ENCODE data around the gene MAB21L3. TPM values are rescaled to one million over a fixed set of nuclear protein-coding genes. Genes with fewer than 3 reads are reported as not detected.

MAB21L3 gene
- total RNA-seq, 2 donors from 2014 or later, result not detected

- no peaks in the 10 kb centered on the region for H3K36me3 Mint-ChIP-seq
- no peaks in the 10 kb centered on the region for H3K9me3 Mint-ChIP-seq
- peak overlapping the region; percentile 59 for H3K4me3 Mint-ChIP-seq
- DNase-seq (ENCODE audit: low spot score) (peak; percentile 83), ATAC-seq (peak; percentile 94 to 96)
- peaks cover 8 to 12% of the 10 kb centered on the region in 2 donors for H3K4me1 Mint-ChIP-seq (ENCODE audit: low read depth in 2 of 2)
- no peaks in the 10 kb centered on the region for H3K27me3 Mint-ChIP-seq
- H3K27ac Mint-ChIP-seq, result peak overlapping the region; percentile 27 to 72
Observed at GRCh38 chr1:116168277-116169032, 57.3 kb downstream of the MAB21L3 start.

GRCh38 chr1:116169898-116170297, 58.7 kb downstream of the MAB21L3 start:
- no peak for DNase-seq (ENCODE audit: low spot score)
- Mint-ChIP-seq H3K27ac (no peak overlapping the region), H3K36me3 (no peaks in the 10 kb centered on the region), H3K4me1 (ENCODE audit: low read depth in 2 of 2) (peaks cover 8 to 12% of the 10 kb centered on the region in 2 donors), H3K4me3 (no peak overlapping the region), H3K27me3 (no peaks in the 10 kb centered on the region), H3K9me3 (no peaks in the 10 kb centered on the region)
- ATAC-seq, result no peak

- no peaks in the 10 kb centered on the region for H3K27me3 Mint-ChIP-seq
- no peak for DNase-seq (ENCODE audit: low spot score)
- no peaks in the 10 kb centered on the region for H3K36me3 Mint-ChIP-seq
- H3K9me3 Mint-ChIP-seq, result no peaks in the 10 kb centered on the region
- no peak overlapping the region for H3K4me3 Mint-ChIP-seq
- no peak for ATAC-seq
- H3K4me1 Mint-ChIP-seq (ENCODE audit: low read depth in 2 of 2), result peaks cover 8 to 12% of the 10 kb centered on the region in 2 donors
- H3K27ac Mint-ChIP-seq, result no peak overlapping the region
Observed at GRCh38 chr1:116170721-116171589, 59.8 kb downstream of the MAB21L3 start.

- Mint-ChIP-seq H3K9me3 (no peaks in the 10 kb centered on the region), H3K27ac (no peak overlapping the region), H3K4me1 (ENCODE audit: low read depth in 2 of 2) (peaks cover 8 to 9% of the 10 kb centered on the region in 2 donors), H3K27me3 (no peaks in the 10 kb centered on the region), H3K36me3 (no peaks in the 10 kb centered on the region), H3K4me3 (no peak overlapping the region)
- ATAC-seq (no peak), DNase-seq (ENCODE audit: low spot score) (no peak)
Observed at GRCh38 chr1:116172666-116173065, 61.5 kb downstream of the MAB21L3 start.

GRCh38 chr1:116175611-116176010, 64.4 kb downstream of the MAB21L3 start:
- DNase-seq (ENCODE audit: low spot score) (no peak), ATAC-seq (no peak)
- Mint-ChIP-seq H3K36me3 (no peaks in the 10 kb centered on the region), H3K27me3 (no peaks in the 10 kb centered on the region), H3K4me3 (no peak overlapping the region), H3K9me3 (no peaks in the 10 kb centered on the region), H3K27ac (no peak overlapping the region), H3K4me1 (ENCODE audit: low read depth in 2 of 2) (no peaks in the 10 kb centered on the region)

- H3K4me1 Mint-ChIP-seq (ENCODE audit: low read depth in 2 of 2), result no peaks in the 10 kb centered on the region
- ATAC-seq (no peak), DNase-seq (ENCODE audit: low spot score) (no peak)
- H3K36me3 Mint-ChIP-seq, result no peaks in the 10 kb centered on the region
- H3K27ac Mint-ChIP-seq, result no peak overlapping the region
- H3K27me3 Mint-ChIP-seq, result peaks cover 0 to 1% of the 10 kb centered on the region in 2 donors
- no peaks in the 10 kb centered on the region for H3K9me3 Mint-ChIP-seq
- no peak overlapping the region for H3K4me3 Mint-ChIP-seq
Observed at GRCh38 chr1:116176306-116176789, 65.1 kb downstream of the MAB21L3 start.

GRCh38 chr1:116177861-116178260, 66.7 kb downstream of the MAB21L3 start:
- DNase-seq (ENCODE audit: low spot score) (no peak), ATAC-seq (no peak)
- Mint-ChIP-seq H3K4me3 (no peak overlapping the region), H3K36me3 (no peaks in the 10 kb centered on the region), H3K9me3 (no peaks in the 10 kb centered on the region), H3K4me1 (ENCODE audit: low read depth in 2 of 2) (no peaks in the 10 kb centered on the region), H3K27me3 (peaks cover 6 to 13% of the 10 kb centered on the region in 2 donors), H3K27ac (no peak overlapping the region)

- DNase-seq (ENCODE audit: low spot score) (no peak), ATAC-seq (no peak)
- Mint-ChIP-seq H3K4me3 (no peak overlapping the region), H3K4me1 (ENCODE audit: low read depth in 2 of 2) (no peaks in the 10 kb centered on the region), H3K36me3 (no peaks in the 10 kb centered on the region), H3K27ac (no peak overlapping the region), H3K9me3 (no peaks in the 10 kb centered on the region), H3K27me3 (peaks cover 11 to 21% of the 10 kb centered on the region in 2 donors)
Observed at GRCh38 chr1:116178837-116179236, 67.6 kb downstream of the MAB21L3 start.

- Mint-ChIP-seq H3K36me3 (no peaks in the 10 kb centered on the region), H3K9me3 (no peaks in the 10 kb centered on the region), H3K27me3 (peaks cover 13 to 26% of the 10 kb centered on the region in 2 donors), H3K4me1 (ENCODE audit: low read depth in 2 of 2) (no peaks in the 10 kb centered on the region), H3K4me3 (no peak overlapping the region), H3K27ac (no peak overlapping the region)
- ATAC-seq (no peak), DNase-seq (ENCODE audit: low spot score) (no peak)
Observed at GRCh38 chr1:116179419-116179818, 68.2 kb downstream of the MAB21L3 start.

- ATAC-seq, result no peak
- H3K4me3 Mint-ChIP-seq, result no peak overlapping the region
- H3K27me3 Mint-ChIP-seq, result peaks cover 13 to 26% of the 10 kb centered on the region in 2 donors
- H3K27ac Mint-ChIP-seq, result no peak overlapping the region
- H3K9me3 Mint-ChIP-seq, result no peaks in the 10 kb centered on the region
- DNase-seq (ENCODE audit: low spot score), result no peak
- H3K36me3 Mint-ChIP-seq, result no peaks in the 10 kb centered on the region
- H3K4me1 Mint-ChIP-seq (ENCODE audit: low read depth in 2 of 2), result no peaks in the 10 kb centered on the region
Observed at GRCh38 chr1:116179964-116180363, 68.8 kb downstream of the MAB21L3 start.

GRCh38 chr1:116182019-116182714, 71.0 kb downstream of the MAB21L3 start:
- Mint-ChIP-seq H3K4me1 (ENCODE audit: low read depth in 2 of 2) (no peaks in the 10 kb centered on the region), H3K27me3 (peaks cover 13 to 32% of the 10 kb centered on the region in 2 donors), H3K9me3 (no peaks in the 10 kb centered on the region), H3K36me3 (no peaks in the 10 kb centered on the region), H3K27ac (no peak overlapping the region), H3K4me3 (no peak overlapping the region)
- ATAC-seq, result no peak
- DNase-seq (ENCODE audit: low spot score), result no peak
